Activated naive CD4-positive, alpha-beta T cell treated with anti-CD3 and anti-CD28 coated beads, Interleukin-2, amount 50 U/mL, for 24 hours (primary cell): ENCODE data around the gene PROP1.
"Not testable (repeated sequence)": the region's sequence is repeated elsewhere in the genome, so short reads cannot be mapped to it uniquely, and the experiment has no call there.

Experiments
- H3K27ac Mint-ChIP-seq: one replicate; pipeline ENCODE4 v1.8.0; 2021; ENCODE audit warnings: mild to moderate bottlenecking, mixed read lengths
- H3K27me3 Mint-ChIP-seq: one replicate; pipeline ENCODE4 v1.8.0; 2021; ENCODE audit warnings: mixed read lengths
- H3K36me3 Mint-ChIP-seq: one replicate; pipeline ENCODE4 v1.8.0; 2021; ENCODE audit warnings: mixed read lengths
- H3K4me1 Mint-ChIP-seq: one replicate; pipeline ENCODE4 v1.8.0; 2021; ENCODE audit warnings: mixed read lengths
- H3K4me3 Mint-ChIP-seq: one replicate; pipeline ENCODE4 v1.8.0; 2021; ENCODE audit warnings: mild to moderate bottlenecking, mixed read lengths
- H3K9me3 Mint-ChIP-seq: one replicate; pipeline ENCODE4 v1.8.0; 2021; ENCODE audit warnings: mixed read lengths

The PROP1 gene

DNA sequence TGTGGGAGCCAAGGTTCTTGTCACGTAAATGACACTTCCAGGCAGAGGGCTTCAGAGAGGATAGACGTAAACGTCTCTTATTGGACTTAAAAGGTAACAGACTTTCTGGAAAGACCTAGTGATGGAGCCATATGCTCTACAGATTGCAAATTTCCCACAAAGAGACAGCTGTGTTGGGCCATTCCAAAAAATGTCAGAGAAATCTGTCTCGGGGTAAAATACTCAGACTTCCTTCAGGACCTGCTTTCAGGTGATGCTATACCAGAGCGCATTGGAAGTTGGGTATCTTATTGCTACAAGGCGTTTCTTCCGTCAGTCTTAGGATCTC is 29.2 kb downstream of the PROP1 start:
- no peaks in the 10 kb centered on the region for H3K9me3 Mint-ChIP-seq
- no peak overlapping the region for H3K27ac Mint-ChIP-seq
- H3K4me3 Mint-ChIP-seq = no peak overlapping the region
- peaks cover 4% of the 10 kb centered on the region for H3K4me1 Mint-ChIP-seq
- H3K27me3 Mint-ChIP-seq = no peaks in the 10 kb centered on the region
- no peaks in the 10 kb centered on the region for H3K36me3 Mint-ChIP-seq

DNA sequence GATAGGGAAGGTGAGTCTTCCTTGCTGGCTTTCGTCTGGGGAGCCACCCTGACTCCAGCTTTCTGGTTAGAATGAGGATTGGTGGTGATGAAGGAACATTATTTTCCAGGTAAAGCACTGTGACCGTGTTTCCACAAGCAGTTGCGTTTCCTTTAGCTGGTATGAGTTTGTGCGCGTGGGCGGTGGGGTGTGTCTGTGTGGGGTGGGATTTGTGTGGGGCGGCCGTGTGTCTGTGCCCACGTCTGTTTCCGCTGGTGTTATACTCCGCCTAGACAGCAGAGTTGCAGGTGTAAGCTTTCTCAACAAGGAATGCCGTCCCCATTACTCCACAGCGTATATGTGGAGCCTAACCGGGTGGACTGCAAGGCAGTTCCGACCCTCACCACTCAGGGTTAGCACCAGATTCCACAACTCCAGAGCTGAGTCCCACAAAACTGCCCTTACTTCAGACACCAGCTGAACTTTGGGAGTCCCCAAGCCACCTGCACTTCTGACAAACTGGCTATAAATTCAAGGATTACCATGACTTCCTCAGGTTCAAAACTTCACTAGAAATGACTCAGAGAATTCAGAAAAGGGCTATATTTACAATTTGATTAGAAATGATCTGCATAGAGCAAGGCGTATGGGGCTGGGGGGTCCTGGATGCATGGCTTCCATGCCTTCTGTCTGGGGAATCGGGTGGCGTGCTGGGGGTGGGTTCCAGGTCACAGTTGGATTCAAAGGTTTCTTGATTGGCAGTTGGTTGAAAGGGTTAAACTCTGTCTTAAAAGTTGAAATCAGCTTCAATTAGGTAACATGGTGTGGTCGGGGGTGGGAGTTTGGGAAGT is 29.8 kb downstream of the PROP1 start:
- H3K9me3 Mint-ChIP-seq = no peaks in the 10 kb centered on the region
- H3K27ac Mint-ChIP-seq = no peak overlapping the region
- peaks cover 4% of the 10 kb centered on the region for H3K4me1 Mint-ChIP-seq
- no peak overlapping the region for H3K4me3 Mint-ChIP-seq
- H3K27me3 Mint-ChIP-seq = no peaks in the 10 kb centered on the region
- H3K36me3 Mint-ChIP-seq = no peaks in the 10 kb centered on the region

DNA sequence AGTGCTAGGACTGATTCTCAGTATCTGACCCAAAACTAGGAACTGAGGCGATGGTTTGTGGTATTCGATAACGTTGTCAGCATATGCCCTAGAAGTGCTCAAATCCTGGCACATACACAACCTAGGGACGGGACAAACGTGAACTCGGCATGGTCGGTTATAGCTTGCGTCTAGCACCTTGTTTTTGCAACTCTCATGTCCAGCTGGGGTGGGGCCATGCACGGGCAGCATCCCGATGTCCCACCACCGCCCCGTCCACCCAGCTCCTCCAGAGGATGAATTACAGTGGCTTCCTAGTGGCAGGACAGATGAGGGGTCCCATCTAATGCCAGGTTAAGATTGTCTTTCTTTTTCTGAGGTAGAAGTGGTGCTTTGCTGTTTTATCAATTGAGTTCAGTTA is 31.6 kb downstream of the PROP1 start:
- Mint-ChIP-seq H3K9me3 (no peaks in the 10 kb centered on the region), H3K4me3 (no peak overlapping the region), H3K4me1 (peaks cover 4% of the 10 kb centered on the region), H3K27me3 (no peaks in the 10 kb centered on the region), H3K27ac (no peak overlapping the region), H3K36me3 (no peaks in the 10 kb centered on the region)

DNA sequence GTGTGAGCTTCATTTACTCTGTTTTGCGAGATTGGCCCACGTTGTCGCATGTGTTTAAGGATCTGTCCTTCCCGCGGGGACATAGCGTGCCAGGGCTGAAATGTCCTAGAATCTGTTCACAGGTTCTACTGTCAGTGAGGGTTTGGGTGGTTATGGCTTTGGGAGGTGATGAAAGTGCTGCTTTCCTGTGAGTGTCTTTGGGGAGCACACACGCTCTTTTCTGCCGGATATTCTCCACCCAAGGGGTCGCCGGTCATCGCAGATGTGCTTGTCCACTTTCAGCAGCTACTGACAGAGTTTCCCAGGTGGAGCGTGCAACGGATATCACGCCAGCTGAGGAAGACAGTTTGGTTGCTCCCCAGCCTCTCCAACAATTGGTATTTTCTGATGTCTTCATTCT is 32.1 kb downstream of the PROP1 start:
- Mint-ChIP-seq H3K36me3 (peaks cover 2% of the 10 kb centered on the region), H3K4me1 (peaks cover 4% of the 10 kb centered on the region), H3K4me3 (no peak overlapping the region), H3K9me3 (no peaks in the 10 kb centered on the region), H3K27me3 (no peaks in the 10 kb centered on the region), H3K27ac (no peak overlapping the region)

DNA sequence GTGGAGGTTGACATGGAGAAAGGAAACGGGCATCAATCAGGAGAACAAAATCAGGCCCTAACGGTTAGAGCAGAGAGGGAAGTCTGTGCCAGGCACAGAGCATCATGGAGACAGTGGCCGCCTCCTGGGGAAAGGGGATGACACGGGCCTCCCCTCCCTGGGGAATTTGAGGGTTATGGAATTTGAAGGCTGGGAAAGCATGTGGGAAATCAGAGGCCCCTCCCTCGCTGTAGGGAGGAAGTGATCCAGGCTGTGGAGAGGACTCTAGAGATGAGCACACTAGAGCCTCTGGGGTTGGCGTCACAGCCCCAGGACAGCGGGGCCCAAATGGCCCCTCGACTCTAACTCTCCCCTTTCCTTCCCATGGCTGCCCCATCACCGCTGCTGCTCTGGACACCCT is 36.7 kb downstream of the PROP1 start:
- H3K27me3 Mint-ChIP-seq = no peaks in the 10 kb centered on the region
- no peak overlapping the region for H3K4me3 Mint-ChIP-seq
- no peaks in the 10 kb centered on the region for H3K4me1 Mint-ChIP-seq
- H3K36me3 Mint-ChIP-seq = peaks cover 2% of the 10 kb centered on the region
- no peaks in the 10 kb centered on the region for H3K9me3 Mint-ChIP-seq
- no peak overlapping the region for H3K27ac Mint-ChIP-seq

DNA sequence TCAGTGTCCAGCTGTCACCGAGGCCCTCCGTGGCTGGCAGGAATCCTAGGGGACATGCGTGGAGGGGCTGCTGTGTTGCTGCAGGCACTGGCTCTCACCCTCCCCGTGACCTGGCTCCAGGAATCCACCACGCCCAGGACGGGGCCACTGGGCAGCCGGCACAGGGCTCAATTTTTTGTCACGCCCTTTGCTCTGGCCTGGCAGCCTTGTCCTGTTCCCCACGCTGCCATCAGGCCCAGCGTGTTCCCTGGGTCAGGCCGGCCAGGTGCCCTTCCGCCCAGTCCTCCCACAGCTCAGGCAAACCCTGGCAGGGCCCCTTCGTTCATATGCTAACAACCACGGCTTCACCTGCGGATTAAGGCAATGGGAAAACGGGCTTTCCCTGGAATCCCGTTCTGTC is 37.3 kb downstream of the PROP1 start:
- H3K4me3 Mint-ChIP-seq = no peak overlapping the region
- no peaks in the 10 kb centered on the region for H3K9me3 Mint-ChIP-seq
- H3K36me3 Mint-ChIP-seq = peaks cover 2% of the 10 kb centered on the region
- no peak overlapping the region for H3K27ac Mint-ChIP-seq
- no peaks in the 10 kb centered on the region for H3K27me3 Mint-ChIP-seq
- no peaks in the 10 kb centered on the region for H3K4me1 Mint-ChIP-seq

DNA sequence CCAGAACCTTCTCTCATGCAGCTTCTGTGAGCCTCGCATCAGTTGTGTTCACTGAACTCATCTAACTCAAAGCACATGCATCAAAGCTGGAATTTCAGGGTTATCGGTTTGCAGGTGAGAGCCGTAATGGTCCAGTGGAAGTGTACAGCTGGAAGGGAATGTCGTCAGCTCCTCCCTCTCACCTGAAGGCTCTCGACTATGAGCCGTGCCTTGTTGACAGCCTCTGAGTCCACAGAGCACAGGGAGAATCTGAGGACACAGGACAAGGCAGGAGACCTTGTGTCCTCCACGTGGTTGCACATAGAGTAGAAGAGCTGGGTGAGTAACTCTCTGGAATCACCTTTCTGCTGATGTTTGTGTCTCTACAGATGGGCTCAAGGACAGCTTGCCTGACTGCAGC is 38.8 kb downstream of the PROP1 start:
- Mint-ChIP-seq H3K9me3 (no peaks in the 10 kb centered on the region), H3K4me1 (no peaks in the 10 kb centered on the region), H3K36me3 (peaks cover 2% of the 10 kb centered on the region), H3K27ac (no peak overlapping the region), H3K4me3 (no peak overlapping the region), H3K27me3 (no peaks in the 10 kb centered on the region)

DNA sequence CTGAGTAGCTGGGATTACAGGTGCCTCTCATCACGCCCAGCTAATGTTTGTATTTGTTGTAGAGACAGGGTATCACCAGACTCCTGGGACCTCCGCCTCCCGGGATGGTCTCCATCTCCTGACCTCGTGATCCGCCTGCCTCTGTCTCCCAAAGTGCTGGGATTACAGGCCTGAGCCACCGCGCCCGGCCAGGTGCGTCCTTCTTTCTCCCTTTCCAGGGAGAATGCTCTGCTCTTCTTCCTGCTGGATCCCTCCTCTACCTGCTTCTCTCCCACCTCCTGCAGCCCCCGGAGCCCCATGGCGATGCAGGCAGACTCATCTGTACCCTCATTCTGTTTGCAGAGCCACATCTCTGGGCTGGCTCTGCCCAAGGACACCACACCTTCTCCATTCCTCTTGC is 42.9 kb downstream of the PROP1 start:
- not testable (repeated sequence) for H3K9me3 Mint-ChIP-seq, H3K4me3 Mint-ChIP-seq, H3K27ac Mint-ChIP-seq, H3K36me3 Mint-ChIP-seq, H3K4me1 Mint-ChIP-seq, H3K27me3 Mint-ChIP-seq

DNA sequence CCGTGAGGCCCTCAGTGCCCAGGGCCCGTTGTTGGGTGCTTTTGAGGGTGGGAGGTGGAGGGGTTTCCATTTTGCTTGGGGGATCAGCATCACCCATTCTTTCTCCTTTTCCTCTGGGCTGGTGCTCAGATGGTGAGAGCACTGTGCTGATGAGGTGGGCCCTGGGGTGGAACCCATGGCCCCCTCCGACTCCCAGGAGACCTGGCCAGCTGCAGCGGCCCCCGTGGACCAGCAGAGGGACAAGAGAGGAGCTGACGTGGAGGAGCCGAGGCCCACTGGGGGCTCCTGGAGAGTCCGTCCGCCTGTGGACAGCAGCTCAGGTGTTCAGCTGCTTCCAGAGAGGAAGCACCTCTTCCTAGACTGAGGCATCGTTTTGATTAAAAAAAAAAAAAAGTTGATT is 46.4 kb downstream of the PROP1 start:
- H3K4me1 Mint-ChIP-seq, H3K9me3 Mint-ChIP-seq, H3K27ac Mint-ChIP-seq, H3K4me3 Mint-ChIP-seq, H3K27me3 Mint-ChIP-seq, H3K36me3 Mint-ChIP-seq: not testable (repeated sequence)

DNA sequence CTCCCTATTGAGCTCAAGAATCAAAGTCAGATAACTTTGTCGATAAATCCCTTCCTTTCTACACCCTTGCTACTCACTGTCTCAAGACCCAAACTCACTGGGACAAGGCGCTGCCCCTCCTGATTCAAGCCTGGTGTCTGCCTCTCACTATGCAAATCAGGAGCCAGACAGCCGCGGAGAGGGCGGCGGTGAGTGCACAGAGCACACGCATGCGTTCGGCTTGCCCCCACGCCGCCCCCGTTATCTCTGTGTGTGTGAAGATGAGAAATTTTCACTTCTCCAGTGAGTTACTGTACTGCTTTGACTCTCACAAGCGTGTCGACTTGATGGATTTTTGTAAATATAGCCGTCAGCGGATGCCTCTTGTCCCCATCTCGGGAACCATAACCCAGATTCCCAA is 47.0 kb downstream of the PROP1 start:
- H3K27ac Mint-ChIP-seq, H3K9me3 Mint-ChIP-seq, H3K4me1 Mint-ChIP-seq, H3K4me3 Mint-ChIP-seq, H3K27me3 Mint-ChIP-seq, H3K36me3 Mint-ChIP-seq: not testable (repeated sequence)

DNA sequence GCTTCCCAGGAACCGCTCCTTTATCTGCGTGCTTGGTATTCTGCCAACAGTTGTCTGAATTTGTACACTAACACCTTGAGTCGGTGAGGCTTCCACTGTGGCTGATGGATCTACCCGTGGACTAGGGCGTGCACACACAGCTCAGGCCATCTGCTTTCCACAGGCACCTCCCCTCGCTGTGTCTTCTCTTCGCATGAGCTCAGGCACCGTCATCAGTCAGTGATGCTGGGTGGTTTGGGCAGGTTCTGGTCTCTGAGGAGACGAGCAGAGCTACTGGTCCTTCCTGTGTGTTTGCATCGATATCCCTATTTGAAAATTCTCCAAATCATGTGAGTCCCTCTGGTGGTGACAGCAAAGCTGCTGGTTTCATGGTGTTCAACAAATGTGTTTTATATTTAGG is 48.1 kb downstream of the PROP1 start:
- not testable (repeated sequence) for H3K4me1 Mint-ChIP-seq, H3K27ac Mint-ChIP-seq, H3K36me3 Mint-ChIP-seq, H3K9me3 Mint-ChIP-seq, H3K4me3 Mint-ChIP-seq, H3K27me3 Mint-ChIP-seq

DNA sequence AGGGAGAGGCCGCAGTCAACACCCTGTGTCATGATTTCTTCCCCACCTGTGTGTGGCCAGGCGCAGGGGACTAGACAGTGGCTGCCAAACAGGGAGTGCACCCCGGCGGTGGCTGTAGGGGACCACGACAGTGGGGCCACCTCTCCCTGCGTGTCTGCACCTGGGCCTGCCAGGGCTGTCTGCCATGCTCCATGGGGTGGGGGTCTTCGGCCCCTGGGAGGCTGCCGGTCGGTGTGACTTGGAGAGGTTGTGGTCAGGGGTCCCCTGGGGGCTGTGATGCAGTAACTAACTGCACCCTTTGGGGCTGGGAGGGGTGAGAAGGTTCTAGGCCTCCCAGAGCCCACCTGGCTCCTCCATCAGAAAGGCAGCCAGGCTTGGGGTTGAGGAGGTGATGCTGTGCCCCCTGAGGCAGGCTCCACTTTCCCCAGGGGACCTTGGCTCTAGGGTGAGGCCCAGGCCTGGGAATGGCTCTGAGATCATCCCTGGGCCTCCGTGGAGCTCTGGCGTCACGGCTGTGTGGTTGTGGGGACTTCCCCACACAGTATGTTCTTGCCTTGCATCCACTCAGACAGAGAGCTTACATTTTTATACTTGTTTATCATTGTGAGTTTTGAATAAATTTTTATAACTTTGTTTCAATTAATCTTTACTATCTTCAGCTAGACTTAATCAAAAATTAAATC is 50.3 kb downstream of the PROP1 start:
- not testable (repeated sequence) for H3K9me3 Mint-ChIP-seq, H3K27ac Mint-ChIP-seq, H3K27me3 Mint-ChIP-seq, H3K36me3 Mint-ChIP-seq, H3K4me3 Mint-ChIP-seq, H3K4me1 Mint-ChIP-seq

DNA sequence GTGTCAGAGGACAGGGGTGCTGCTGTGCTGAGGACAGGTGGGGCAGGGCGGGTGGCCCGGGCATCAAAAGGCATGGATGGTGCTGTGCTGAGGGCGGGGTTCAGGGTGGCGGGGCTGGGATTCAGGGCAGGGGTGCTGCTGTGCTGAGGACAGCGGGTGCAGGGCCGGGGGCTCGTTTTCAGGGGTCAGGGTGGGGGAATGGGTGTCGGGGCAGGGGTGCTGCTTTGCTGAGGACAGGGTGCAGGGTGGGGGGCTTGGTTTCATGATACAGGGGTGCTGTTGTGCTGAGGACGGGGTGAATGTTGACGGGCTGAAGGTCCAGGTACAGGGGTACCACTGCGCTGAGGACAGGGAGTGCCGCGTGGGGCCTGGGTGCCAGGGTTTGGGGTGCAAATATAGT is 50.9 kb downstream of the PROP1 start:
- H3K27ac Mint-ChIP-seq, H3K27me3 Mint-ChIP-seq, H3K36me3 Mint-ChIP-seq, H3K9me3 Mint-ChIP-seq, H3K4me1 Mint-ChIP-seq: not testable (repeated sequence)
- H3K4me3 Mint-ChIP-seq = peak overlapping the region; percentile 57

DNA sequence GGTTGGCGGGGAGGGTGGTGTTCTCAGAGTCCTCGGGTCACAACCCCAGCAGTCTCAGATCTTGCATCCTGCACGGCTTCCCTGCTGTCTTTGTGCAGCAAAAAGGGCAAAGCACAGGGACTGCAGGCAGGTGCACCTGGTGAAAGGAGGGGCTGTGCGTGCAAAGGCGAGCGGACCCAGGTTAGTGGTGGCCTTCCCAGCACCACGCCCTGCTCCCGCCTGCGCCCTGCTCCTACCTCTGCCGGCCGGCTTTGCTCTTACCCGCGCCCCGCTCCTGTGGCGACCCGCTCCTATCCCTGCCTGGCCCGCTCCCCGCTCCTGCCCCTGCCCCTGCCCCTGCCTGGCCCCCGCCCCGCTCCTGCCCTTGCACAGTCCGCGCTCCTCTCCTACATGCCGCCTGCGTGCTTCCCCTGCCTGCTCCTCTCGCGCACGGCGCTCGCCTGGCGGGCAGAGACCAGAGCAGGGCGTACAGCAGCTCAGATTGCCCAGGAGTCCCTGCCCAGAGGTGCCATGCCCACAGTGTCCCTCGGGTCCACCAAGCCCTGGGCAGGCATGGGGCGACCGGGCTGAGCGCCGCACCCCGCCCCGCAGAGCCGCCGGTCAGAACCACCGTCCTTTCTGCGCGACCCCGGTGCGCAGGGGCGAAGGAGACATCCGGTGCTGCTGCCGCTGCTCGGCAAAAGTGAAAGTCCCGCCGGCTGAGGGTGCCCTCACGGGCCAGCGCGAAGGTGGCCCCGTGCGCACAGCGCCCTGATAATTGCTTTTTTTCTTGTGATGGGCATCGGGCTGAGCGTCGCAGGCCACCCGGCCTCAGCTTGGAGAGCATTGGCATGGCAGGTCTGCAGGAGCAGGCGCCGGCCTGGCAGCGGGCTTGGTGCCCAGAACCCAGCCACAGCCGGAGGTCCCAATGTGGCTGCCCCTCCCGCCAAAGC is 52.0 kb downstream of the PROP1 start:
- peak overlapping the region; percentile 75 for H3K4me3 Mint-ChIP-seq
- H3K9me3 Mint-ChIP-seq, H3K27me3 Mint-ChIP-seq, H3K27ac Mint-ChIP-seq, H3K36me3 Mint-ChIP-seq, H3K4me1 Mint-ChIP-seq: not testable (repeated sequence)

DNA sequence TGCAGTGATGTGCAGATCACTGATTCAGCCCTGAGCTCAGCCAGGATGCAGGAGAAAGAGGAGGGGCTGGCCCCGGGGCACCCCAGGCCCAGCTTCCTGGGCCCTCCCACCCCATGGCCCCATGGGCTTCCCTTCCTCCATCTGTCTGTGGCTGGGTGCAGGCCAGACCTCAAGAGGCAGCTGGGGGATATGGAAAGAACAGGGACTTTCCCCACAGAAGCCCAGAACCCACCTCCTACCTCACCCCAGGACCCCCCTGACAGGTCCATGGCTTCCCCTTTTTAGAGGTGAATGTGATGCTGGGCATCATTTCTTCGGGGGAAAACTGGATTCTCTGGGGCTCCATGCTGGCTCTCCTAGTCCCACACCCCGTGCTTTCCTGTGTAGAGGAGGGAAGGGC is 53.1 kb downstream of the PROP1 start:
- not testable (repeated sequence) for H3K27me3 Mint-ChIP-seq, H3K36me3 Mint-ChIP-seq, H3K4me3 Mint-ChIP-seq, H3K27ac Mint-ChIP-seq, H3K9me3 Mint-ChIP-seq
- H3K4me1 Mint-ChIP-seq = peaks cover 11% of the 10 kb centered on the region
